LNCaP clone FGC (cell line): ENCODE data around the gene UGT1A8.

Experiments used
- DNase-seq: peaks from one replicate; pipeline ENCODE4 v3.0.0-alpha.2; 2011; ENCODE audit warnings: low read depth
- H3K4me3 ChIP-seq: 2 replicates; pipeline ENCODE4 v1.5.1; 2011; ENCODE audit warnings: mild to moderate bottlenecking, low read depth, low read length, control low read depth
- CTCF ChIP-seq: IDR thresholded peaks from 2 replicates; pipeline ENCODE4 v1.5.1; 2012; ENCODE audit warnings: mild to moderate bottlenecking; ENCODE audit not compliant: control insufficient read depth, insufficient read depth; ENCODE audit errors: extremely low read depth

UGT1A8 gene

GRCh38 chr2:233754872-233755611, 137.6 kb downstream of the UGT1A8 start:
- H3K4me3 ChIP-seq: no peak overlapping the region
- DNase-seq: no peak
- no peak for TF ChIP-seq CTCF

- no peak for DNase-seq
- TF ChIP-seq CTCF: no peak
- H3K4me3 ChIP-seq: no peak overlapping the region
These were observed 139.1 kb downstream of the UGT1A8 start for GRCh38 chr2:233756429-233757081.

GRCh38 chr2:233758141-233758540, 140.7 kb downstream of the UGT1A8 start:
- DNase-seq: no peak
- TF ChIP-seq CTCF: no peak
- no peak overlapping the region for H3K4me3 ChIP-seq

GRCh38 chr2:233758849-233759248, 141.4 kb downstream of the UGT1A8 start:
- H3K4me3 ChIP-seq: no peak overlapping the region
- DNase-seq: no peak
- no peak for TF ChIP-seq CTCF

GRCh38 chr2:233760043-233760442, 142.6 kb downstream of the UGT1A8 start, which contains the start of gene UGT1A1:
Gene UGT1A1 (plus strand): TSS chr2:233760270. CDS start chr2:233760288, 18 bp downstream.
- TF ChIP-seq CTCF: no peak
- no peak for DNase-seq
- H3K4me3 ChIP-seq: no peak within 1 kb of the TSS

- no peak for TF ChIP-seq CTCF
- H3K4me3 ChIP-seq: no peak overlapping the region
- no peak for DNase-seq
These were observed 143.8 kb downstream of the UGT1A8 start for GRCh38 chr2:233761040-233761769.
